Lung (tissue), 12 donors: ENCODE results near the gene SLC12A6. TPM values are rescaled to one million over a fixed set of nuclear protein-coding genes. Genes with fewer than 3 reads are reported as not detected.

ENCODE experiments used
- ATAC-seq: fragments of 200-7000 bp; cut with Tn5 transposase; one replicate; pipeline ENCODE4 v1.9.1; 2020; ENCODE audit warnings: moderate number of reproducible peaks; ENCODE audit not compliant: insufficient read depth, low FRiP score
- DNase-seq, 3 donors: peaks; one replicate each; pipeline ENCODE4 v3.0.0-alpha.2; 2013 to 2017
- H3K27ac ChIP-seq, 2 donors: one replicate each; pipeline ENCODE4 v1.5.1; 2013; ENCODE audit warnings: mild to moderate bottlenecking in 2 of 2, moderate library complexity in 2 of 2, control low read depth in 1 of 2, inconsistent platforms in 1 of 2, low read depth in 1 of 2, low read length in 1 of 2
- H3K27me3 ChIP-seq, 3 donors: one replicate each; pipeline ENCODE4 v1.5.1; 2013; ENCODE audit warnings: low read length in 2 of 3; ENCODE audit not compliant: control insufficient read depth in 3 of 3, insufficient read depth in 3 of 3
- H3K36me3 ChIP-seq, 4 donors: one replicate each; pipeline ENCODE4 v1.5.1; 2013; ENCODE audit warnings: low read length in 4 of 4, mild to moderate bottlenecking in 1 of 4, moderate library complexity in 1 of 4; ENCODE audit not compliant: control insufficient read depth in 4 of 4, insufficient read depth in 4 of 4
- H3K4me1 ChIP-seq, 5 donors: one replicate each; pipeline ENCODE4 v1.5.1; 2013; ENCODE audit warnings: low read length in 5 of 5, mild to moderate bottlenecking in 2 of 5, moderate library complexity in 1 of 5; ENCODE audit not compliant: control insufficient read depth in 5 of 5, insufficient read depth in 5 of 5
- H3K4me3 ChIP-seq: one replicate; pipeline ENCODE4 v1.5.1; 2013; ENCODE audit warnings: mild to moderate bottlenecking, control low read depth, moderate library complexity
- H3K9ac ChIP-seq, 2 donors: one replicate each; pipeline ENCODE4 v1.5.1; 2013; ENCODE audit warnings: low read length in 2 of 2, control low read depth in 1 of 2; ENCODE audit not compliant: insufficient read depth in 1 of 2
- H3K9me3 ChIP-seq, 4 donors: one replicate each; pipeline ENCODE4 v1.5.1; 2013; ENCODE audit warnings: low read length in 3 of 4, mild to moderate bottlenecking in 1 of 4, moderate library complexity in 1 of 4; ENCODE audit not compliant: control insufficient read depth in 4 of 4, insufficient read depth in 3 of 4
- WGBS, 2 donors: extraction: QIAGEN DNeasy Blood & Tissue Kit; methylation state at CpG; one replicate each; pipeline ENCODE4 v1.1.7; 2013; 5-methylcytosine and 5-hydroxymethylcytosine counted together
- polyA plus RNA-seq, 2 donors: library from polyadenylated mRNA; stranded (reverse); fragments of 200-250 nt; gene quantifications; one replicate each; pipeline ENCODE4 v1.2.1, GENCODE V29; 2013
- total RNA-seq, 2 donors: library from RNA; depleted of rRNA in 1 of 2; stranded (reverse); fragments of >200 nt in 1 of 2; gene quantifications; one replicate each; pipeline ENCODE4 v1.2.1, GENCODE V29; 2014 to 2021
- TF ChIP-seq, protein P1 (sequence below): IDR thresholded peaks from 2 replicates; pipeline ENCODE4 v1.5.1; 2012; ENCODE audit warnings: mild to moderate bottlenecking; ENCODE audit errors: control extremely low read depth, extremely low read depth
- donor health status: control.
- donor health status: control.
- donor health status: Bipolar disorder and iron deficiency.
- donor health status: healthy.
- donor health status: DM: yes; HTN: yes; CAD: no.

Gene SLC12A6
- total and polyA plus RNA-seq, 4 donors: 7.6 to 58.4 (median 27.7) TPM

DNA sequence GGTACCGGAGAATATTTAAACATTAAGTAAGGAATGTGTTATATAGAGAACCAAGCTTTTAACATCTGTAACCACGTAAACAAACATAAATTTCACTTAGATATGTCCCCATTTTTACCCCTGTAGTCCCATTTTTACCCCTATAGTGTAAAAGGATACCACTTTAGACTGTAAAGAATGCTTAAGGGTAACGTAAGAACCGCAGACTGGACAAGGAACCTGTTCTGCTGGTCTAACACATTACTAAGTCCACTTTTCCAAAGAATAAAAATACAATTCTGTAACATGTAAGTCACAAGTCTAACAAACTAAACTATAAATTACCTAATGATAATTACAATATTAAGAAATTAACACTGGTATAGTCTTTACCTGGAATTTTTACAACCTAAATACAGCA, 2.9 kb downstream of the SLC12A6 start:
- WGBS, 2 donors: 16 to 49% methylated on average over 4 of the region's 4 CpGs
- no peak overlapping the region for H3K9ac ChIP-seq
- H3K4me3 ChIP-seq: no peak overlapping the region
- H3K27me3 ChIP-seq: no peaks in the 10 kb centered on the region
- H3K36me3 ChIP-seq: peaks cover 0 to 2% (median 1%) of the 10 kb centered on the region in 4 donors
- DNase-seq (peak in 2 of 3 donors; percentile 48 to 74), ATAC-seq (no peak)
- TF ChIP-seq, protein P1, sequence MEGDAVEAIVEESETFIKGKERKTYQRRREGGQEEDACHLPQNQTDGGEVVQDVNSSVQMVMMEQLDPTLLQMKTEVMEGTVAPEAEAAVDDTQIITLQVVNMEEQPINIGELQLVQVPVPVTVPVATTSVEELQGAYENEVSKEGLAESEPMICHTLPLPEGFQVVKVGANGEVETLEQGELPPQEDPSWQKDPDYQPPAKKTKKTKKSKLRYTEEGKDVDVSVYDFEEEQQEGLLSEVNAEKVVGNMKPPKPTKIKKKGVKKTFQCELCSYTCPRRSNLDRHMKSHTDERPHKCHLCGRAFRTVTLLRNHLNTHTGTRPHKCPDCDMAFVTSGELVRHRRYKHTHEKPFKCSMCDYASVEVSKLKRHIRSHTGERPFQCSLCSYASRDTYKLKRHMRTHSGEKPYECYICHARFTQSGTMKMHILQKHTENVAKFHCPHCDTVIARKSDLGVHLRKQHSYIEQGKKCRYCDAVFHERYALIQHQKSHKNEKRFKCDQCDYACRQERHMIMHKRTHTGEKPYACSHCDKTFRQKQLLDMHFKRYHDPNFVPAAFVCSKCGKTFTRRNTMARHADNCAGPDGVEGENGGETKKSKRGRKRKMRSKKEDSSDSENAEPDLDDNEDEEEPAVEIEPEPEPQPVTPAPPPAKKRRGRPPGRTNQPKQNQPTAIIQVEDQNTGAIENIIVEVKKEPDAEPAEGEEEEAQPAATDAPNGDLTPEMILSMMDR: no peak
- H3K9me3 ChIP-seq: no peaks in the 10 kb centered on the region
- no peak overlapping the region for H3K27ac ChIP-seq
- peaks cover 3 to 10% (median 4%) of the 10 kb centered on the region in 5 donors for H3K4me1 ChIP-seq

DNA sequence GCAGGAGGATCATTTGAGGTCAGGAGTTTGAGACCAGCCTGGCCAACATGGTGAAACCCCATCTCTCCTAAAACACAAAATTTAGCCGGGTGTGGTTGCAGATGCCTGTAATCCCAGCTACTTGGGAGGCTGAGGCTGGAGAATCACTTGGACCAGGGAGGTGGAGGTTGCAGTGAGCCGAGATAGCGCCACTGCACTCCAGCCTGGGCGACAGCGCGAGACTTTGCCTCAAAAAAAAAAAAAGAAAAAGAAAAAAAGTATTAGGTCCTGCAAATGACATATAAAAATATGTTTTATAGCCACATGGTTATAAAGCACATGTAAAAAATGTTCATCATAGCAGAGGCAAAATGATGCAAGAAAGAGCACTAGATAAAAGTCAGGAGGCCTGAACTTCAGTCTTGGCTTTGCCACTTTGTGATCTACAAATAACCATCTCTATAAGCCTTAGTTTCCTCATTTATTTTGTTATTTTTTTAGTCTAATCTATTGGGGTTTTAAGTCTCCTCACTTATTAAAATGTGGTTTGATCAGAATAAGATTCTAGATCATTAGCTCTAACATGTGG, 4.9 kb downstream of the SLC12A6 start:
- H3K4me1 ChIP-seq: peaks cover 3 to 10% (median 7%) of the 10 kb centered on the region in 5 donors
- no peak overlapping the region for H3K9ac ChIP-seq
- DNase-seq (no peak), ATAC-seq (no peak)
- 98 to 99% methylated on average over 6 of the region's 6 CpGs for WGBS, 2 donors
- peaks cover 0 to under 1% (median 0%) of the 10 kb centered on the region in 4 donors for H3K36me3 ChIP-seq
- H3K4me3 ChIP-seq: no peak overlapping the region
- no peak overlapping the region for H3K27ac ChIP-seq
- no peaks in the 10 kb centered on the region for H3K9me3 ChIP-seq
- H3K27me3 ChIP-seq: no peaks in the 10 kb centered on the region
- TF ChIP-seq, protein P1: no peak

DNA sequence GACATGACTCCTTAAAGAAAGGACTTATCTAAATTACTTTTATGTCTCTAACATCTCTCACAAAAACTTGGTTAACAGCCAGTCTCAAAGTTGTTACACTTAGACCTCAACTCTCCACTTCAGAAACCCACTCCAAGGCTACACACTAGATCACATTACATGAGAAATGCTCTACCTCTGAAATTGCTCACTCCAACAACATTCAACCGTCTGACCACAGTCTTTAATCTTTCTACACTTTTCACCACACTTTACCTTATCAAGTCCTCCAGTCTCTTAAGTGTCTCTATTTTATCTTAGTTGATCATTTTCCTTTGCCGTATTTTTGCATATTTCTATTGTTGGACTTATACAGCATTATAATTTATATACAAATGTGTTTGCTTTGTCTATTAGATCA, 5.8 kb downstream of the SLC12A6 start:
- DNase-seq: peak in 2 of 3 donors; percentile 38 to 78
- no peak overlapping the region for H3K27ac ChIP-seq
- H3K27me3 ChIP-seq: no peaks in the 10 kb centered on the region
- no peaks in the 10 kb centered on the region for H3K9me3 ChIP-seq
- H3K9ac ChIP-seq: no peak overlapping the region
- no peaks in the 10 kb centered on the region for H3K36me3 ChIP-seq
- H3K4me3 ChIP-seq: no peak overlapping the region
- TF ChIP-seq, protein P1: no peak
- 38 to 48% methylated on average over 2 of the region's 2 CpGs for WGBS, 2 donors
- H3K4me1 ChIP-seq: peaks cover 0 to 7% (median 5%) of the 10 kb centered on the region in 5 donors
- ATAC-seq: no peak

DNA sequence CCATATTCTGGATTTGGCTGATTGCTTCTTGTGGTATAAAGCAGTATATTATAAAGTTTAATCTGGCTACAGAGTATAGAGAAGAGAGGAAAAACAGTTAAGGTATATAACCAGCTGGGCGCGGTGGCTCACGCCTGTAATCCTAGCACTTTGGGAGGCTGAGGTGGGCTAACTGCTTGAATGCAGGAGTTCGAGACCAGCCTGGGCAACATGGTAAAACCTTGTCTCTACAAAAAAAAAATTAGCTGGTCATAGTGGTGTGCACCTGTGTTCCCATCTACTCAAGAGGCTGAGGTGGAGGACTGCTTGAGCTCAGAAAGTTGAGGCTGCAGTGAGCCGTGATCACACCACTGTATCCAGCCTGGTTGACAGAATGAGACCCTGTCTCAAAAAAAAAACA, 7.3 kb downstream of the SLC12A6 start:
- ATAC-seq (no peak), DNase-seq (no peak)
- no peak overlapping the region for H3K27ac ChIP-seq
- WGBS, 2 donors: 97 to 98% methylated on average over 5 of the region's 5 CpGs
- TF ChIP-seq, protein P1: no peak
- H3K27me3 ChIP-seq: no peaks in the 10 kb centered on the region
- no peak overlapping the region for H3K4me3 ChIP-seq
- H3K36me3 ChIP-seq: no peaks in the 10 kb centered on the region
- no peaks in the 10 kb centered on the region for H3K9me3 ChIP-seq
- H3K9ac ChIP-seq: no peak overlapping the region
- peaks cover 0 to 5% (median 0%) of the 10 kb centered on the region in 5 donors for H3K4me1 ChIP-seq
